GM19468 (cell line): Measurements from ENCODE around the gene AP3D1.

ENCODE experiments used
- ATAC-seq: cut with Tn5 transposase; IDR thresholded peaks from one replicate; pipeline ENCODE4 v1.9.1; 2021; ENCODE audit warnings: mild to moderate bottlenecking, moderate library complexity, moderate number of reproducible peaks; ENCODE audit not compliant: unreplicated experiment; ENCODE audit errors: extremely low read depth

Gene AP3D1

DNA sequence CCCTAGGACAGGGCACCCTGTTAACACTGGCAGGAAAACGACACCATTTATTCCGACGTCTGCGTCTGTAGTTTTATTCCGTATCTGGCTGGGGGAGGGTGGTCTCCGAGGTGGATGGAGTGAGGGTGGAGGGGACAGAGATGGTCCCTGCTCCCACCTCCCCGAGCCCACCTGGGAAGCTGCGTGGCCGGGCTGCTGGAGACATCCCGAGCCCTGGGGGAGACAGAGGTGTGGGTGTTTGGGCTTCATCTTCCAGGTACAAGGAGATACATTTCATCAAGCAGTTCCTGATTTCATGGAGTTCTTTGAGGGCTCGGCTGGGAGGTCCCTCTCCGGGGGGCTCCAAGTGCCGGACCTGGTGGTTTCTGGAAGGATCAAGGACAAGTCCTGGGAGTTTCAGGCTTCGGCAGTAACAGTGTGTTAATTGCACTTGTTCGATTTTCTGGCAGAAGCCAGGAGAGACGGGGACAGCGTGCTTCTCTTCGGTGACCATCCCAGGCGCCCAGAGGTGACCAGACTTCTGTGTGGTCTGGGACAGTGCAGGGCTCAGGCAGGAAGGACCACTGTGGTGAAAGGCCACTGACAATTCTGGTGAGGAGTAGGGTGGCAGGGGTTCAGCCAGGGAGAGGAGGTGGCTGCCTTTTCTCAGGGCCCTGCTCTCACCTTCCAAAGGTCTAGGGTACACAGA is 80.2 kb downstream of the AP3D1 start:
- ATAC-seq: no peak

DNA sequence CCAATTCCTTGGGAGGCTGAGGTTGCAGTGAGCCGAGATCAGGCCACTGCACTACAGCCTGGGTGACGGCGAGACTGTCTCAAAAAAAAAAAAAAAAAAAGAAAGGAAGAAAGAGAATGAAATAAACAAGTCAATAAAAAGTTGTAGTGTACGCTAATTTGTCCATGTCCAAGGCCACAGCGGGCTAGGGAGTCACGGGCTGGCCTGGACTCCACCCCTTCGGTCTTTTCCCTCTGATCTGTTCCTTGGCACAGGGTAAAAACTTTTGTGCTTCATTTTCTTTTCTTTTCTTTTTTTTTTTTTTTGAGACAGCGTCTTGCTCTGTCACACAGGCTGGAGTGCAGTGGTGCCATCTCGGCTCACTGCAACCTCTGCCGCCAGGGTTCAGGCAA is 80.9 kb downstream of the AP3D1 start:
- no peak for ATAC-seq

- ATAC-seq: no peak
Observed at GRCh38 chr19:2064788-2065524, 86.4 kb downstream of the AP3D1 start.

GRCh38 chr19:2064395-2064787 is 87.0 kb downstream of the AP3D1 start:
- no peak for ATAC-seq

DNA sequence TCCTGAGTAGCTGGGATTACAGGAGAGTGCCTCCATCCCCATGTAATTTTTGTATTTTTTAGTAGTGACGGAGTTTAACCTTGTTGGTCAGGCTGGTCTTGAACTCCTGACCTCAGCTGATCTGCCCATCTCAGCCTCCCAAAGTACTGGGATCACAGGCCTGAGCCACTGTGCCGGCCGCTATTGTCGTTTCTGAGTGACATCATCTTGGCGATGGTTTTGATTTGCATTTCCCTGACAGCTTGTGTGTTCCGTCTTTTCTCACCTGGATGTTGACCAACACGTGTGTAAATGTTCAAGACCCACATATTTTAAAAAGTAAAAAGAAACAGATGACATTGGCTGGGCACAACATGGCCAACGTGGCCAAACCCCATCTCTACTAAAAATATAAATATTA is 87.5 kb downstream of the AP3D1 start:
- no peak for ATAC-seq

DNA sequence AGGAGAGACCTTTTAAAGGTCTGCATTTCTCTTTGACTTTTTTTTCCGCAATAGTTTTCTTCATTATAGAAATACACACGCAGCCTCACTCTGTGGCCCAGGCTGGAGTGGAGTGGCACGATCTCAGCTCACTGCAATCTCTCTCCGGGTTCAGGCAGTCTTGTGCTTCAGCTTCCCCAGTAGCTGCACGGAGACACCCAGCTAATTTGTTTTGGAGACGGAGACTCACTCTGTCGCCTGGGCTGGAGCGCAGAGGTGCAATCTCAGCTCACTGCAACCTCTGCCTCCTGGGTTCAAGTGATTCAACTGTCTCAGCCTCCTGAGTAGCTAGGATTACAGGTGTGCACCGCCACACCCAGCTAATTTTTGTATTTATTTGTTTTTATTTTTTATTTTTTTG is 88.6 kb downstream of the AP3D1 start:
- ATAC-seq: no peak

DNA sequence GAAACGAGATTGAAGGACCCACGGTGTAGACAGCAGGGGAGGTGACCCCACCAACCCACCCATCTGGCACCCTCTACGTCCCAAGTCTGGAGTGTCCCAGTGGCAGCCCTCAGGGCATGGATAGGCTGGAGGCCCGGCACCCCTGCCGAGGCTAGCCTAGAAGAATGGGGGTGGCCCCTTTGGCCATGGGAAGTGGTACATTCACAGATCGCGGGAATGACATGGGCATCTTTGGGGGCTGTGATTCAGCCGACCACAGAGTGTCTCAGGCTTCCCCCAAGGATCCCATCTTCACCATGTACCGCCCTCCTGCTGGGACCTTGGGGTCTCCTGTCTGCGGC is 89.0 kb downstream of the AP3D1 start:
- no peak for ATAC-seq

- ATAC-seq: peak; percentile 78
Observed at GRCh38 chr19:2061495-2062388, 89.6 kb downstream of the AP3D1 start.

- ATAC-seq: no peak
Observed at GRCh38 chr19:2060884-2061494, 90.4 kb downstream of the AP3D1 start.

- no peak for ATAC-seq
Observed at GRCh38 chr19:2059422-2060201, 91.8 kb downstream of the AP3D1 start.

DNA sequence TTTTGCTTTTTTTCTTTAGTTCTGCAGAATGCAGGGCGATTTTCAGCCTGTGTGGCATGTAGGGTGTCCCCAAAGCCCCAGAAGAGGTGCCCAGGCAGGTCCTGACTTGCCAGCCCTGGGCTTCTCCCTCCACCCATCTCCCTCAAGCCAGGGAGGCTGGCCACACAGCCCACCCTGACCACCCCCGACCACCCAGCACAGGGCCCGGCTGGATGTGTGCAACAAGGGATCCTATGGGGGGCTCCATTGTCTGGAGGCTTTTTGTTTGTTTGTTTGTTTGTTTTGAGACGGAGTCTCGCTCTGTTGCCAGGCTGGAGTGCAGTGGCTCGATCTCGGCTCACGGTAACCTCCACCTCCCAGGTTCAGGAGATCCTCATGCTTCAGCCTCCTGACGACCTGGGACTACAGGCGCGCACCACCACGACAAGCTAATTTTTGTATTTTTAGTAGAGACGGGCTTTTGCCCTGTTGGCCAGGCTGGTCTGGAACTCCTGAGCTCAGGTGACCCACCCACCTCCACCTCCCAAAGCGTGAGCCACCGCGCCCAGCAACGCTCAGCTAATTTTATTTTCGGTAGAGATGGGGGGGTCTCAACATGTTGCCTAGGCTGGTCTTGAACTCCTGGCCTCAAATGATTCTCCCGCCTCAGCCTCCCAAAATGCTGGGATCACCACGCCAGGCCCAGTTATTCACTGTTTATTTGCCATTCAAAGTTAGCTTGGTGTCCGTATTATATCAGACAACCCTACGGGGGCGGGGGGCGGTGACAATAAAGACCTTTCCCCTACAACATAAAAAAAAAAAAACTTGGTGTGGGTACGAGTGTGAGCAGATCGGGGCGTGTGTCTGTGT is 92.6 kb downstream of the AP3D1 start:
- no peak for ATAC-seq

DNA sequence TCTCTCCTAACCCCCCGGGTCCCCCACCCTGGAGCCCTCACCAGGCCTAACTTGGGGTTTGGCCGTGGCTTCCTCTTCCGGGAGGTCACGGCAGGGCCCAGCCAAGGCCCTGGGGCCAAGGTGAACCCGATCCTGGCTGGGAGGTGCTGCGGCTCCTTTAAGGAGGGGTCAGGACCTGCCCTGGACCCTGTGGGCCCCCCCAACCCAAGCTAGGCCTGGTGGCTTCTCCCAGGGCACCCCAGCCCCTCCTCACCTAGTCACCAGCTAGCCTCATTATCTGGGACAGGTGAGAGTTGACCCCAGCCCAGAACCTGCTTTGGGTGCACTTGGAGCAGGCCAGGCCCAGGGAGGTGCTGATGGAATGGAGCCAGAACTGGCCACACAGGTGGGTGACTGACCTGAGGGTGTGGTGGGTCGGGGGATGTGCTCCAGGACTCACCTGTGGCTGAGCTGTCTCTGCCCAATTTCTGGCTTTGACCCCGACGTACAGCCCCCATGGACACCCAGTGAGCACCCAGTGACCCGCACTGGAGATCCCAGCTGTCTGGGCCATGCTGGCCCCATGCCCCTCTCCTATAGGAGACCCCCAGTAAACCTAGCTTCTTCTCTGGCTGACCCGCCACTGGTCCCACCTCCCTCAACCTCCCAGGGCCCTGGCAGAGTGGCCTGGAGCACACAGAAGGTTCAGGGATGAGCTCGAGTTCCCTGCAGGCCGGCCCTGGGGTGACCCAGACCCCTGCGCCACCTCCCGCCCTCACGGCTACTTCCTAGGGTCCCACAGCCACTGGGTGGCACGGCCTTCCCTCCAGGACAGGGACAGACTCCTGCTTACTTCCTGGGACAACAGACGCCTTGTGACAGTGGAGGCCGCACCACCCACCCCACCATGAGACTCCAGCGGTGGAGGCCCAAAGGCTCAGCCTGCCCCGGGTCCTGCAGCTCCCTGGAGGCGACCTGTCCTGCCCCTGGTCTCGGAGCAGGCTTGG is 93.6 kb downstream of the AP3D1 start:
- no peak for ATAC-seq

DNA sequence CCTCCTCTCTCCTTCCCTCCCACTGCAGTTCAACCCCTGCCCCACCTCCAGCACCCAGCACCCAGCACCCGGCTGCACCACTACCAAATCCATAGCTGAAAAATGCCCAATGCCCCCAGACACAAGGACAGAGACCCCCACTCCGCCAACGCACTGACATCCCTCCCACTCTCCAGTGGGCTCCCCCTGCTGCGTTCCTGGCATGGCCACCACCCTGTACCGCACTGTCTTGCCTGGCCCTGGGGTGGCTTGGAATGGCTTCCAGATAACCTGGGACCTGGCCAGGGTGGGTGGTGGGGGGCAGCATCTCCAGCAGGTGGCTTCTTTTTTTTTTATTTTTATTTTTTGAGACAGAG is 94.6 kb downstream of the AP3D1 start:
- ATAC-seq: no peak

- ATAC-seq: no peak
Observed at GRCh38 chr19:2055931-2056836, 95.2 kb downstream of the AP3D1 start.

DNA sequence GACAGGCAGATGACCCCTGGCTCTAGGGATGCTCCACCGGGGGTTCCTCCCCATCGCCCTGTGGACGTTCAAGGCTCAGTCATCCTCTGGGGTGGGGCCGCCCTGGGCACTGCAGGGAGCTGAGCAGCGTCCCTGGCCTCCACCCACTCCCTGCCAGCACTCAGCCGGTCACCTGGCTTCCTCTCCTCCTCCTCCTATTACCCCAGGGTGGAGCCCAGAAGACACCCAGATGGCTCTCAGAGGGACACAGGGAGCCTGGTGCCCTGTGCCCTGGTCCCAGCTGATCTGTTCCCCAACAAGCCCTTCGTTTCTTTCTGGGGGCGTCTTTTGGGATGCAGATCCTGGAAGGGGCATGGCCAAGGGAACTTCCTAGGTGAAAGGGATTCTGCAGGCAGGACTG is 96.6 kb downstream of the AP3D1 start:
- no peak for ATAC-seq

- ATAC-seq: no peak
Observed at GRCh38 chr19:2053601-2054389, 97.6 kb downstream of the AP3D1 start.
